ENCODE results near the gene STK40.

- no peak for TF ChIP-seq REST (IDR thresholded peaks at IDR 0.05)
- TF ChIP-seq CTCF (IDR thresholded peaks at IDR 0.05) = no peak
- no peak for TF ChIP-seq POLR2A (IDR thresholded peaks at IDR 0.05; ENCODE audit: low read length)
- no peak for TF ChIP-seq CEBPB (IDR thresholded peaks at IDR 0.05)
- TF ChIP-seq ESRRA (IDR thresholded peaks at IDR 0.05; ENCODE audit: borderline replicate concordance, low read length) = no peak
- no peak for TF ChIP-seq RAD21 (conservative IDR thresholded peaks at IDR 0.05 in 1 of 2, IDR thresholded peaks at IDR 0.05 in 1 of 2)
- TF ChIP-seq MAX (IDR thresholded peaks at IDR 0.05) = no peak
- TF ChIP-seq TP53 (CRISPR knock-in tag; IDR thresholded peaks at IDR 0.05) = no peak
- TF ChIP-seq BHLHE40 (IDR thresholded peaks at IDR 0.05; ENCODE audit: low read depth, low read length) = no peak
- TF ChIP-seq JUNB (IDR thresholded peaks at IDR 0.05) = no peak
- TF ChIP-seq MAFK (IDR thresholded peaks at IDR 0.05; ENCODE audit: partially characterized antibody) = no peak
Observed at GRCh38 chr1:36389261-36389660, 3.5 kb upstream of the STK40 start.

Data from A549 (cell line).